Measurements from ENCODE around the gene ELF1. TPM values are rescaled to one million over a fixed set of nuclear protein-coding genes. Genes with fewer than 3 reads are reported as not detected.

The ELF1 gene
- total and polyA plus RNA-seq, 2 of the 4 experiments (the other 2 are of a cell fraction), result 25.4 to 27.6 TPM

DNA sequence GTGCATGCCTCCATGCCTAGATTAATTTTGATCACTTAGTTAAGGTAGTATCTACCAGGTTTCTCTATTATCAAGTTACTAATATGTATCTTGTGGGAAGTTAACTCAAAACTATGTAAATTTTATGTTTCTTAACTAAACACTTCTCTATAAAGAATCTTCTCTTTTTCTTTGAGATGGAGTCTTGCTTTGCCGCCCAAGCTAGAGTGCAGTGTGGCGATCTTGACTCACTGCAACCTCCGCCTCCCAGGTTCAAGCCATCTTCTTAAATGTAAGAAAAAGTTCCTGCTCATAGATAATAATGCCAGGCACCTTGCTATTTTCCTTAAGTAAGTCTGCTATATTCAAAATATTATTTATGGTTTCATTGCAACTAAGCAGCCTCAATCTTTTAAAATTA is 58.4 kb downstream of the ELF1 start:
- H2BK5ac ChIP-seq (ENCODE audit: low read depth, low read length, poor library complexity, severe bottlenecking), result no peak overlapping the region
- peaks cover 10% of the 10 kb centered on the region for H3K36me3 ChIP-seq (ENCODE audit: control insufficient read depth, insufficient read depth, low read length)
- no peak overlapping the region for H2BK20ac ChIP-seq (ENCODE audit: low read depth, low read length)
- ChIA-PET CTCF (no interaction called here), POLR2A (ENCODE audit: unreplicated experiment) (no interaction called here)
- H3K14ac ChIP-seq (replicated peaks; ENCODE audit: low read depth, low read length), result no peak overlapping the region
- peaks cover 16% of the 10 kb centered on the region; the same call in 1 of the 2 replicates for H4K20me1 ChIP-seq (ENCODE audit: insufficient read depth, low read length)
- H2BK120ac ChIP-seq (ENCODE audit: low read depth, low read length), result no peak overlapping the region
- no peak overlapping the region for H3K4me3 ChIP-seq (ENCODE audit: insufficient read depth, low read depth, low read length)
- dilution Hi-C loops (cut with HindIII; ENCODE audit: low sequenced_read_pairs, unreplicated experiment) (no loop called here), in situ Hi-C loops (cut with MboI; ENCODE audit: low sequenced_read_pairs) (no loop called here), intact Hi-C loops (cut with micrococcal nuclease) (no loop called here)
- H3K56ac ChIP-seq (ENCODE audit: extremely low read depth, insufficient read depth, low read length), result no peak overlapping the region
- no peak overlapping the region for H3K18ac ChIP-seq (ENCODE audit: low read depth, low read length)
- no peak overlapping the region for H2BK15ac ChIP-seq (ENCODE audit: low read depth, low read length)
- no TSS peak for BruUV-seq (replicated peaks)
- no peak overlapping the region for H4K5ac ChIP-seq (ENCODE audit: low read depth, low read length)
- no peaks in the 10 kb centered on the region for H3K27me3 ChIP-seq (ENCODE audit: control insufficient read depth, insufficient read depth, low read length)
- H3K27ac ChIP-seq (ENCODE audit: insufficient read depth, low read length), result no peak overlapping the region
- peaks cover 7% of the 10 kb centered on the region for H3K9me1 ChIP-seq (ENCODE audit: insufficient read depth, low read length)
- ATAC-seq (ENCODE audit: low read depth), result no peak
- H3K9me3 ChIP-seq (ENCODE audit: control insufficient read depth, insufficient read depth, low read length), result no peaks in the 10 kb centered on the region
- no peak overlapping the region for H3K23ac ChIP-seq (ENCODE audit: low read depth, low read length)
- no peak overlapping the region for H4K8ac ChIP-seq (ENCODE audit: low read depth in 2 of 2, low read length in 2 of 2)
- H2AFZ ChIP-seq (replicated peaks; ENCODE audit: low read length, poor library complexity), result no peak overlapping the region
- H3K4me1 ChIP-seq (ENCODE audit: control insufficient read depth, insufficient read depth, low read length), result 0 out of 2 replicates have a peak, but pooled peaks cover 1% of the 10 kb centered on the region
- no peak overlapping the region for H3K4ac ChIP-seq (ENCODE audit: low read depth, low read length)
- no peak overlapping the region for H3K4me2 ChIP-seq (ENCODE audit: low read depth, low read length)
- no peak for DNase-seq
- no peak overlapping the region for H2AK9ac ChIP-seq (replicated peaks; ENCODE audit: low read depth, low read length, poor library complexity)
- H3K9ac ChIP-seq (ENCODE audit: low read depth, low read length), result no peak overlapping the region
- TF ChIP-seq RAD21 (IDR thresholded peaks at IDR 0.05; ENCODE audit: low read length) (no peak), FOS (IDR thresholded peaks at IDR 0.05; ENCODE audit: low read depth, low read length) (no peak), NFE2L2 (IDR thresholded peaks at IDR 0.05; ENCODE audit: low read depth, low read length) (no peak), BHLHE40 (IDR thresholded peaks at IDR 0.05; ENCODE audit: low read depth, low read length) (no peak), MAFK (IDR thresholded peaks at IDR 0.05; ENCODE audit: low read depth, low read length) (no peak), RCOR1 (IDR thresholded peaks at IDR 0.05; ENCODE audit: insufficient replicate concordance, low read length) (no peak), CEBPB (IDR thresholded peaks at IDR 0.05; ENCODE audit: low read depth, low read length) (no peak)
- TF ChIP-seq, protein P1, sequence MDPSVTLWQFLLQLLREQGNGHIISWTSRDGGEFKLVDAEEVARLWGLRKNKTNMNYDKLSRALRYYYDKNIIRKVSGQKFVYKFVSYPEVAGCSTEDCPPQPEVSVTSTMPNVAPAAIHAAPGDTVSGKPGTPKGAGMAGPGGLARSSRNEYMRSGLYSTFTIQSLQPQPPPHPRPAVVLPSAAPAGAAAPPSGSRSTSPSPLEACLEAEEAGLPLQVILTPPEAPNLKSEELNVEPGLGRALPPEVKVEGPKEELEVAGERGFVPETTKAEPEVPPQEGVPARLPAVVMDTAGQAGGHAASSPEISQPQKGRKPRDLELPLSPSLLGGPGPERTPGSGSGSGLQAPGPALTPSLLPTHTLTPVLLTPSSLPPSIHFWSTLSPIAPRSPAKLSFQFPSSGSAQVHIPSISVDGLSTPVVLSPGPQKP (IDR thresholded peaks at IDR 0.05; ENCODE audit: borderline replicate concordance, low read depth, low read length), result no peak
- TF ChIP-seq, protein P2, sequence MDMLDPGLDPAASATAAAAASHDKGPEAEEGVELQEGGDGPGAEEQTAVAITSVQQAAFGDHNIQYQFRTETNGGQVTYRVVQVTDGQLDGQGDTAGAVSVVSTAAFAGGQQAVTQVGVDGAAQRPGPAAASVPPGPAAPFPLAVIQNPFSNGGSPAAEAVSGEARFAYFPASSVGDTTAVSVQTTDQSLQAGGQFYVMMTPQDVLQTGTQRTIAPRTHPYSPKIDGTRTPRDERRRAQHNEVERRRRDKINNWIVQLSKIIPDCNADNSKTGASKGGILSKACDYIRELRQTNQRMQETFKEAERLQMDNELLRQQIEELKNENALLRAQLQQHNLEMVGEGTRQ (IDR thresholded peaks at IDR 0.05; ENCODE audit: low read depth, low read length), result no peak
- TF ChIP-seq, protein P3, sequence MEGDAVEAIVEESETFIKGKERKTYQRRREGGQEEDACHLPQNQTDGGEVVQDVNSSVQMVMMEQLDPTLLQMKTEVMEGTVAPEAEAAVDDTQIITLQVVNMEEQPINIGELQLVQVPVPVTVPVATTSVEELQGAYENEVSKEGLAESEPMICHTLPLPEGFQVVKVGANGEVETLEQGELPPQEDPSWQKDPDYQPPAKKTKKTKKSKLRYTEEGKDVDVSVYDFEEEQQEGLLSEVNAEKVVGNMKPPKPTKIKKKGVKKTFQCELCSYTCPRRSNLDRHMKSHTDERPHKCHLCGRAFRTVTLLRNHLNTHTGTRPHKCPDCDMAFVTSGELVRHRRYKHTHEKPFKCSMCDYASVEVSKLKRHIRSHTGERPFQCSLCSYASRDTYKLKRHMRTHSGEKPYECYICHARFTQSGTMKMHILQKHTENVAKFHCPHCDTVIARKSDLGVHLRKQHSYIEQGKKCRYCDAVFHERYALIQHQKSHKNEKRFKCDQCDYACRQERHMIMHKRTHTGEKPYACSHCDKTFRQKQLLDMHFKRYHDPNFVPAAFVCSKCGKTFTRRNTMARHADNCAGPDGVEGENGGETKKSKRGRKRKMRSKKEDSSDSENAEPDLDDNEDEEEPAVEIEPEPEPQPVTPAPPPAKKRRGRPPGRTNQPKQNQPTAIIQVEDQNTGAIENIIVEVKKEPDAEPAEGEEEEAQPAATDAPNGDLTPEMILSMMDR (conservative IDR thresholded peaks at IDR 0.05; ENCODE audit: low read depth, low read length), result no peak
- no peak overlapping the region for H4K91ac ChIP-seq (ENCODE audit: insufficient read depth, low read depth, low read length)
- WGBS, 2 experiments (ENCODE audit: extremely low coverage in 2 of 2, insufficient read length in 1 of 2), result no CpG with 5 or more reads among the region's 3 CpGs
- H2AK5ac ChIP-seq (ENCODE audit: low read depth, low read length), result no peak overlapping the region
- peaks cover 16 to 47% of the 10 kb centered on the region in 2 experiments for H3K79me1 ChIP-seq (ENCODE audit: low read depth in 1 of 2, low read length in 2 of 2)
